GM23338 (cell line): ENCODE measurements around the gene ASB3. TPM values are rescaled to one million over a fixed set of nuclear protein-coding genes. Genes with fewer than 3 reads are reported as not detected.

Experiments
- ATAC-seq: fragments of 200-7000 bp; cut with Tn5 transposase; 3 replicates; pipeline ENCODE4 v1.9.1; 2020
- DNase-seq: peaks from one replicate; pipeline ENCODE4 v3.0.0-alpha.2; 2015; ENCODE audit warnings: low spot score
- H2AFZ ChIP-seq: fragments of 200-600 bp; sonication (generic); 2 replicates; pipeline ENCODE4 v1.8.0; 2016; ENCODE audit warnings: antibody characterized with exemption, mild to moderate bottlenecking, moderate library complexity
- H3F3A ChIP-seq: fragments of 200-600 bp; sonication (generic); replicated peaks from 2 replicates; pipeline ENCODE4 v1.8.0; 2017; ENCODE audit warnings: antibody characterized with exemption, mixed run types, low read depth
- H3K27ac ChIP-seq: fragments of 200-600 bp; sonication (generic); 2 replicates; pipeline ENCODE4 v1.6.1; 2016; ENCODE audit warnings: low read depth
- H3K27me3 ChIP-seq: fragments of 200-600 bp; sonication (generic); 2 replicates; pipeline ENCODE4 v1.8.0; 2016; ENCODE audit warnings: mild to moderate bottlenecking, mixed run types, moderate library complexity; ENCODE audit not compliant: insufficient read depth
- H3K36me3 ChIP-seq: fragments of 200-600 bp; sonication (generic); 2 replicates; pipeline ENCODE4 v1.8.0; 2016; ENCODE audit warnings: mild to moderate bottlenecking; ENCODE audit not compliant: insufficient read depth
- H3K4me1 ChIP-seq: fragments of 200-600 bp; sonication (generic); 2 replicates; pipeline ENCODE4 v1.8.0; 2016; ENCODE audit warnings: mild to moderate bottlenecking, moderate library complexity; ENCODE audit not compliant: insufficient read depth
- H3K4me2 ChIP-seq: fragments of 200-600 bp; sonication (generic); 2 replicates; pipeline ENCODE4 v1.7.1; 2017; ENCODE audit warnings: mixed run types
- H3K4me3 ChIP-seq: fragments of 200-600 bp; sonication (generic); 2 replicates; pipeline ENCODE4 v1.6.1; 2016; ENCODE audit warnings: mixed run types
- H3K79me2 ChIP-seq: fragments of 200-600 bp; sonication (generic); replicated peaks from 2 replicates; pipeline ENCODE4 v1.8.0; 2017; ENCODE audit warnings: mild to moderate bottlenecking; ENCODE audit not compliant: insufficient read depth
- H3K9me2 ChIP-seq: fragments of 200-600 bp; sonication (generic); 2 replicates; pipeline ENCODE4 v1.8.0; 2017; ENCODE audit not compliant: insufficient read depth
- H4K20me1 ChIP-seq: fragments of 200-600 bp; sonication (generic); replicated peaks from 2 replicates; pipeline ENCODE4 v1.8.0; 2017; ENCODE audit warnings: mild to moderate bottlenecking; ENCODE audit not compliant: insufficient read depth
- H3K27ac Mint-ChIP-seq: 2 replicates; pipeline ENCODE4 v1.8.0; 2020; ENCODE audit warnings: inconsistent platforms, mild to moderate bottlenecking, moderate library complexity, mixed read lengths
- H3K27me3 Mint-ChIP-seq: 3 replicates; pipeline ENCODE4 v1.8.0; 2022; ENCODE audit warnings: low read depth, mild to moderate bottlenecking, moderate library complexity, mixed read lengths, inconsistent platforms; ENCODE audit not compliant: insufficient read depth, poor library complexity
- H3K36me3 Mint-ChIP-seq: 3 replicates; pipeline ENCODE4 v1.8.0; 2021; ENCODE audit warnings: low read depth, mild to moderate bottlenecking, inconsistent platforms, moderate library complexity, mixed read lengths
- H3K4me1 Mint-ChIP-seq: 3 replicates; pipeline ENCODE4 v1.8.0; 2020; ENCODE audit warnings: mild to moderate bottlenecking, inconsistent platforms, mixed read lengths
- H3K4me3 Mint-ChIP-seq: 3 replicates; pipeline ENCODE4 v1.8.0; 2021; ENCODE audit warnings: moderate library complexity, mild to moderate bottlenecking, inconsistent platforms, mixed read lengths
- H3K9me3 Mint-ChIP-seq: 3 replicates; pipeline ENCODE4 v1.8.0; 2020; ENCODE audit warnings: moderate library complexity, mild to moderate bottlenecking, inconsistent platforms, mixed read lengths
- CREB1 ChIP-seq: fragments of 250-450 bp; sonication (Bioruptor Pico); IDR thresholded peaks from 2 replicates; pipeline ENCODE4 v1.5.0; 2020; ENCODE audit warnings: low read depth, mild to moderate bottlenecking, moderate library complexity
- ETS1 ChIP-seq: IDR thresholded peaks from 2 replicates; pipeline ENCODE4 v1.6.1; 2016; ENCODE audit warnings: antibody characterized with exemption
- EZH2 ChIP-seq: fragments of 200-600 bp; sonication (generic); IDR thresholded peaks from one replicate; pipeline ENCODE4 v1.8.0; 2017; ENCODE audit warnings: antibody characterized with exemption, mild to moderate bottlenecking, low read depth; ENCODE audit not compliant: unreplicated experiment
- EZH2phosphoT487 ChIP-seq: fragments of 200-600 bp; sonication (generic); IDR thresholded peaks from one replicate; pipeline ENCODE4 v1.8.1; 2018; ENCODE audit warnings: antibody characterized with exemption; ENCODE audit not compliant: unreplicated experiment
- JUNB ChIP-seq: IDR thresholded peaks from one replicate; pipeline ENCODE4 v1.6.1; 2016; ENCODE audit warnings: antibody characterized with exemption; ENCODE audit not compliant: unreplicated experiment
- NANOG ChIP-seq: IDR thresholded peaks from 2 replicates; pipeline ENCODE4 v1.6.1; 2016; ENCODE audit warnings: antibody characterized with exemption, borderline replicate concordance
- POLR2AphosphoS5 ChIP-seq: IDR thresholded peaks from 2 replicates; pipeline ENCODE4 v1.6.1; 2016; ENCODE audit warnings: antibody characterized with exemption, low read depth
- REST ChIP-seq: IDR thresholded peaks from one replicate; pipeline ENCODE4 v1.6.1; 2018; ENCODE audit warnings: antibody characterized with exemption; ENCODE audit not compliant: unreplicated experiment
- STAT1 ChIP-seq: IDR thresholded peaks from one replicate; pipeline ENCODE4 v1.6.1; 2016; ENCODE audit warnings: antibody characterized with exemption; ENCODE audit not compliant: unreplicated experiment
- ZNF114 ChIP-seq: fragments of 250-450 bp; sonication (Bioruptor Pico); IDR thresholded peaks from 2 replicates; pipeline ENCODE4 v1.5.0; 2020; ENCODE audit warnings: mild to moderate bottlenecking, moderate library complexity
- ZNF331 ChIP-seq: fragments of 250-450 bp; sonication (Bioruptor Pico); IDR thresholded peaks from 2 replicates; pipeline ENCODE4 v1.5.0; 2020; ENCODE audit warnings: low read depth, mild to moderate bottlenecking, moderate library complexity
- polyA plus RNA-seq: library from polyadenylated mRNA; unstranded; fragments of >200 nt; fragmentation: Nextera tagmentation; extraction: Ambion mirVana; gene quantifications from 2 replicates; pipeline ENCODE4 v1.2.1, GENCODE V29; 2016
- total RNA-seq: library from RNA; depleted of rRNA; stranded (reverse); fragments of >200 nt; shearing (Covaris generic); gene quantifications from 2 replicates; pipeline ENCODE4 v1.2.3, GENCODE V29; 2014
- TF ChIP-seq, protein P1 (sequence below): fragments of 250-450 bp; sonication (Bioruptor Pico); IDR thresholded peaks from 2 replicates; pipeline ENCODE4 v1.5.0; 2020; ENCODE audit warnings: mild to moderate bottlenecking, moderate library complexity
- TF ChIP-seq, protein P2 (sequence below), 2 experiments: fragments of 200-600 bp in 1 of 2; sonication (generic) in 1 of 2; conservative IDR thresholded peaks; 2 replicates each; pipeline versions ENCODE4 v1.5.1 to v1.6.1; 2016 to 2017; ENCODE audit warnings: antibody characterized with exemption in 2 of 2, low read depth in 2 of 2, mild to moderate bottlenecking in 2 of 2, moderate library complexity in 1 of 2

The ASB3 gene
- total and polyA plus RNA-seq, 2 experiments from 2014 or later = 22.4 to 30.5 TPM

GRCh38 chr2:53770264-53770663, 16.5 kb downstream of the ASB3 start:
- H3K4me3 Mint-ChIP-seq = peak overlapping the region; percentile 11; the same call in 1 of the 3 replicates
- Histone ChIP-seq H4K20me1 (peaks cover 6% of the 10 kb centered on the region), H3K4me1 (peaks cover 12% of the 10 kb centered on the region; the same call in 1 of the 2 replicates), H3K9me2 (no peaks in the 10 kb centered on the region), H3K4me3 (no peak overlapping the region), H3K4me2 (no peak overlapping the region), H3K79me2 (peaks cover 70% of the 10 kb centered on the region), H2AFZ (no peak overlapping the region), H3K27ac (no peak overlapping the region), H3K27me3 (no peaks in the 10 kb centered on the region), H3K36me3 (peaks cover 4% of the 10 kb centered on the region; the same call in 1 of the 2 replicates), H3F3A (no peaks in the 10 kb centered on the region)
- ATAC-seq = no peak
- H3K9me3 Mint-ChIP-seq = no peaks in the 10 kb centered on the region
- H3K27me3 Mint-ChIP-seq = peaks cover 11% of the 10 kb centered on the region
- peaks cover 14% of the 10 kb centered on the region for H3K4me1 Mint-ChIP-seq
- peaks cover 18% of the 10 kb centered on the region; the same call in 2 of the 3 replicates for H3K36me3 Mint-ChIP-seq
- no peak for DNase-seq
- TF ChIP-seq EZH2 = no peak
- TF ChIP-seq NANOG = no peak
- TF ChIP-seq, protein P1, sequence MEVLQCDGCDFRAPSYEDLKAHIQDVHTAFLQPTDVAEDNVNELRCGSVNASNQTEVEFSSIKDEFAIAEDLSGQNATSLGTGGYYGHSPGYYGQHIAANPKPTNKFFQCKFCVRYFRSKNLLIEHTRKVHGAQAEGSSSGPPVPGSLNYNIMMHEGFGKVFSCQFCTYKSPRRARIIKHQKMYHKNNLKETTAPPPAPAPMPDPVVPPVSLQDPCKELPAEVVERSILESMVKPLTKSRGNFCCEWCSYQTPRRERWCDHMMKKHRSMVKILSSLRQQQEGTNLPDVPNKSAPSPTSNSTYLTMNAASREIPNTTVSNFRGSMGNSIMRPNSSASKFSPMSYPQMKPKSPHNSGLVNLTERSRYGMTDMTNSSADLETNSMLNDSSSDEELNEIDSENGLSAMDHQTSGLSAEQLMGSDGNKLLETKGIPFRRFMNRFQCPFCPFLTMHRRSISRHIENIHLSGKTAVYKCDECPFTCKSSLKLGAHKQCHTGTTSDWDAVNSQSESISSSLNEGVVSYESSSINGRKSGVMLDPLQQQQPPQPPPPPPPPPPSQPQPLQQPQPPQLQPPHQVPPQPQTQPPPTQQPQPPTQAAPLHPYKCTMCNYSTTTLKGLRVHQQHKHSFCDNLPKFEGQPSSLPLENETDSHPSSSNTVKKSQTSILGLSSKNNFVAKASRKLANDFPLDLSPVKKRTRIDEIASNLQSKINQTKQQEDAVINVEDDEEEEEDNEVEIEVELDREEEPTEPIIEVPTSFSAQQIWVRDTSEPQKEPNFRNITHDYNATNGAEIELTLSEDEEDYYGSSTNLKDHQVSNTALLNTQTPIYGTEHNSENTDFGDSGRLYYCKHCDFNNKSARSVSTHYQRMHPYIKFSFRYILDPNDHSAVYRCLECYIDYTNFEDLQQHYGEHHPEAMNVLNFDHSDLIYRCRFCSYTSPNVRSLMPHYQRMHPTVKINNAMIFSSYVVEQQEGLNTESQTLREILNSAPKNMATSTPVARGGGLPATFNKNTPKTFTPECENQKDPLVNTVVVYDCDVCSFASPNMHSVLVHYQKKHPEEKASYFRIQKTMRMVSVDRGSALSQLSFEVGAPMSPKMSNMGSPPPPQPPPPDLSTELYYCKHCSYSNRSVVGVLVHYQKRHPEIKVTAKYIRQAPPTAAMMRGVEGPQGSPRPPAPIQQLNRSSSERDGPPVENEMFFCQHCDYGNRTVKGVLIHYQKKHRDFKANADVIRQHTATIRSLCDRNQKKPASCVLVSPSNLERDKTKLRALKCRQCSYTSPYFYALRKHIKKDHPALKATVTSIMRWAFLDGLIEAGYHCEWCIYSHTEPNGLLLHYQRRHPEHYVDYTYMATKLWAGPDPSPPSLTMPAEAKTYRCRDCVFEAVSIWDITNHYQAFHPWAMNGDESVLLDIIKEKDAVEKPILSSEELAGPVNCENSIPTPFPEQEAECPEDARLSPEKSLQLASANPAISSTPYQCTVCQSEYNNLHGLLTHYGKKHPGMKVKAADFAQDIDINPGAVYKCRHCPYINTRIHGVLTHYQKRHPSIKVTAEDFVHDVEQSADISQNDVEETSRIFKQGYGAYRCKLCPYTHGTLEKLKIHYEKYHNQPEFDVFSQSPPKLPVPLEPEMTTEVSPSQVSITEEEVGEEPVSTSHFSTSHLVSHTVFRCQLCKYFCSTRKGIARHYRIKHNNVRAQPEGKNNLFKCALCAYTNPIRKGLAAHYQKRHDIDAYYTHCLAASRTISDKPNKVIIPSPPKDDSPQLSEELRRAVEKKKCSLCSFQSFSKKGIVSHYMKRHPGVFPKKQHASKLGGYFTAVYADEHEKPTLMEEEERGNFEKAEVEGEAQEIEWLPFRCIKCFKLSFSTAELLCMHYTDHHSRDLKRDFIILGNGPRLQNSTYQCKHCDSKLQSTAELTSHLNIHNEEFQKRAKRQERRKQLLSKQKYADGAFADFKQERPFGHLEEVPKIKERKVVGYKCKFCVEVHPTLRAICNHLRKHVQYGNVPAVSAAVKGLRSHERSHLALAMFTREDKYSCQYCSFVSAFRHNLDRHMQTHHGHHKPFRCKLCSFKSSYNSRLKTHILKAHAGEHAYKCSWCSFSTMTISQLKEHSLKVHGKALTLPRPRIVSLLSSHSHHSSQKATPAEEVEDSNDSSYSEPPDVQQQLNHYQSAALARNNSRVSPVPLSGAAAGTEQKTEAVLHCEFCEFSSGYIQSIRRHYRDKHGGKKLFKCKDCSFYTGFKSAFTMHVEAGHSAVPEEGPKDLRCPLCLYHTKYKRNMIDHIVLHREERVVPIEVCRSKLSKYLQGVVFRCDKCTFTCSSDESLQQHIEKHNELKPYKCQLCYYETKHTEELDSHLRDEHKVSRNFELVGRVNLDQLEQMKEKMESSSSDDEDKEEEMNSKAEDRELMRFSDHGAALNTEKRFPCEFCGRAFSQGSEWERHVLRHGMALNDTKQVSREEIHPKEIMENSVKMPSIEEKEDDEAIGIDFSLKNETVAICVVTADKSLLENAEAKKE (CRISPR knock-in tag) = no peak
- no peak for TF ChIP-seq ZNF331
- TF ChIP-seq CREB1 (CRISPR knock-in tag) = no peak
- TF ChIP-seq STAT1 = no peak
- TF ChIP-seq ETS1 = no peak
- no peak for TF ChIP-seq POLR2AphosphoS5
- TF ChIP-seq EZH2phosphoT487 = no peak
- TF ChIP-seq, protein P2, sequence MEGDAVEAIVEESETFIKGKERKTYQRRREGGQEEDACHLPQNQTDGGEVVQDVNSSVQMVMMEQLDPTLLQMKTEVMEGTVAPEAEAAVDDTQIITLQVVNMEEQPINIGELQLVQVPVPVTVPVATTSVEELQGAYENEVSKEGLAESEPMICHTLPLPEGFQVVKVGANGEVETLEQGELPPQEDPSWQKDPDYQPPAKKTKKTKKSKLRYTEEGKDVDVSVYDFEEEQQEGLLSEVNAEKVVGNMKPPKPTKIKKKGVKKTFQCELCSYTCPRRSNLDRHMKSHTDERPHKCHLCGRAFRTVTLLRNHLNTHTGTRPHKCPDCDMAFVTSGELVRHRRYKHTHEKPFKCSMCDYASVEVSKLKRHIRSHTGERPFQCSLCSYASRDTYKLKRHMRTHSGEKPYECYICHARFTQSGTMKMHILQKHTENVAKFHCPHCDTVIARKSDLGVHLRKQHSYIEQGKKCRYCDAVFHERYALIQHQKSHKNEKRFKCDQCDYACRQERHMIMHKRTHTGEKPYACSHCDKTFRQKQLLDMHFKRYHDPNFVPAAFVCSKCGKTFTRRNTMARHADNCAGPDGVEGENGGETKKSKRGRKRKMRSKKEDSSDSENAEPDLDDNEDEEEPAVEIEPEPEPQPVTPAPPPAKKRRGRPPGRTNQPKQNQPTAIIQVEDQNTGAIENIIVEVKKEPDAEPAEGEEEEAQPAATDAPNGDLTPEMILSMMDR (conservative IDR thresholded peaks at IDR 0.05; ENCODE audit: low read depth in 2 of 2) = no peak
- TF ChIP-seq JUNB = no peak
- TF ChIP-seq ZNF114 (CRISPR knock-in tag) = no peak
- no peak for TF ChIP-seq REST
- H3K27ac Mint-ChIP-seq = no peak overlapping the region
